ENCODE measurements around the gene AEBP2.

Gene AEBP2

GRCh38 chr12:19419086-19419485 lies 20.2 kb upstream of the AEBP2 start:
- H4K20me1 ChIP-seq (ENCODE audit: insufficient read depth, low read length) = no peaks in the 10 kb centered on the region
- H3K36me3 ChIP-seq (replicated peaks; ENCODE audit: insufficient read depth, low read length) = no peaks in the 10 kb centered on the region
- H3K9me3 ChIP-seq (replicated peaks; ENCODE audit: insufficient read depth, low read length) = no peaks in the 10 kb centered on the region
- H2AFZ ChIP-seq (ENCODE audit: low read length) = no peak overlapping the region
- H3K4me2 ChIP-seq (ENCODE audit: low read depth, low read length) = no peak overlapping the region
- DNase-seq = no peak
- no peaks in the 10 kb centered on the region for H3K27me3 ChIP-seq (replicated peaks; ENCODE audit: insufficient read depth, low read length)
- TF ChIP-seq CTCF (IDR thresholded peaks at IDR 0.05; ENCODE audit: low read length) (no peak), EZH2 (optimal IDR thresholded peaks at IDR 0.05; ENCODE audit: low read depth, low read length) (no peak)
- no peaks in the 10 kb centered on the region for H3K79me2 ChIP-seq (ENCODE audit: low read length)
- no peak overlapping the region for H3K27ac ChIP-seq (ENCODE audit: low read length)
- H3K9ac ChIP-seq (ENCODE audit: low read length) = no peak overlapping the region
- H3K4me1 ChIP-seq (ENCODE audit: low read length) = no peaks in the 10 kb centered on the region
- no peak overlapping the region for H3K4me3 ChIP-seq (ENCODE audit: low read length)
- no peaks in the 10 kb centered on the region for H3F3A ChIP-seq (ENCODE audit: insufficient read depth, low read length)
- H3K9me2 ChIP-seq (replicated peaks; ENCODE audit: insufficient read depth, low read length) = no peaks in the 10 kb centered on the region

- TF ChIP-seq CTCF (IDR thresholded peaks at IDR 0.05; ENCODE audit: low read length) (no peak), EZH2phosphoT487 (IDR thresholded peaks at IDR 0.05; ENCODE audit: low read length) (no peak), EZH2 (optimal IDR thresholded peaks at IDR 0.05; ENCODE audit: low read depth, low read length) (no peak)
- no peaks in the 10 kb centered on the region for H3K36me3 ChIP-seq (replicated peaks; ENCODE audit: insufficient read depth, low read length)
- no peak overlapping the region for H3K27ac ChIP-seq (ENCODE audit: low read length)
- no peaks in the 10 kb centered on the region for H3K27me3 ChIP-seq (replicated peaks; ENCODE audit: insufficient read depth, low read length)
- no peaks in the 10 kb centered on the region for H3K9me2 ChIP-seq (replicated peaks; ENCODE audit: insufficient read depth, low read length)
- H3K4me1 ChIP-seq (ENCODE audit: low read length) = no peaks in the 10 kb centered on the region
- no peaks in the 10 kb centered on the region for H3K9me3 ChIP-seq (replicated peaks; ENCODE audit: insufficient read depth, low read length)
- H3K4me3 ChIP-seq (ENCODE audit: low read length) = no peak overlapping the region
- no peak for DNase-seq
- no peak overlapping the region for H2AFZ ChIP-seq (ENCODE audit: low read length)
- H4K20me1 ChIP-seq (ENCODE audit: insufficient read depth, low read length) = no peaks in the 10 kb centered on the region
- H3F3A ChIP-seq (ENCODE audit: insufficient read depth, low read length) = no peaks in the 10 kb centered on the region
- no peak overlapping the region for H3K4me2 ChIP-seq (ENCODE audit: low read depth, low read length)
- no peak overlapping the region for H3K9ac ChIP-seq (ENCODE audit: low read length)
- no peaks in the 10 kb centered on the region for H3K79me2 ChIP-seq (ENCODE audit: low read length)
Measured at GRCh38 chr12:19421503-19422282, 17.6 kb upstream of the AEBP2 start.

GRCh38 chr12:19423166-19423930 lies 15.9 kb upstream of the AEBP2 start:
- H3K36me3 ChIP-seq (replicated peaks; ENCODE audit: insufficient read depth, low read length) = no peaks in the 10 kb centered on the region
- H3K4me2 ChIP-seq (ENCODE audit: low read depth, low read length) = no peak overlapping the region
- H3K27me3 ChIP-seq (replicated peaks; ENCODE audit: insufficient read depth, low read length) = no peaks in the 10 kb centered on the region
- H3K9me2 ChIP-seq (replicated peaks; ENCODE audit: insufficient read depth, low read length) = no peaks in the 10 kb centered on the region
- H3K9ac ChIP-seq (ENCODE audit: low read length) = no peak overlapping the region
- H3K4me1 ChIP-seq (ENCODE audit: low read length) = no peaks in the 10 kb centered on the region
- no peaks in the 10 kb centered on the region for H4K20me1 ChIP-seq (ENCODE audit: insufficient read depth, low read length)
- no peak overlapping the region for H2AFZ ChIP-seq (ENCODE audit: low read length)
- H3F3A ChIP-seq (ENCODE audit: insufficient read depth, low read length) = no peaks in the 10 kb centered on the region
- H3K27ac ChIP-seq (ENCODE audit: low read length) = no peak overlapping the region
- TF ChIP-seq EZH2phosphoT487 (IDR thresholded peaks at IDR 0.05; ENCODE audit: low read length) (no peak), EZH2 (optimal IDR thresholded peaks at IDR 0.05; ENCODE audit: low read depth, low read length) (no peak), CTCF (IDR thresholded peaks at IDR 0.05; ENCODE audit: low read length) (no peak)
- H3K79me2 ChIP-seq (ENCODE audit: low read length) = no peaks in the 10 kb centered on the region
- H3K4me3 ChIP-seq (ENCODE audit: low read length) = no peak overlapping the region
- no peak for DNase-seq
- no peaks in the 10 kb centered on the region for H3K9me3 ChIP-seq (replicated peaks; ENCODE audit: insufficient read depth, low read length)
